ENCODE measurements around the gene CD300A. TPM values are rescaled to one million over a fixed set of nuclear protein-coding genes. Genes with fewer than 3 reads are reported as not detected.

Gene CD300A
- total RNA-seq, 4 donors from 2014 or later = 0.88 to 19.6 (median 2.8) TPM

- TF ChIP-seq POLR2A (IDR thresholded peaks at IDR 0.05) (no peak), CTCF (IDR thresholded peaks at IDR 0.05) (no peak)
- H3K27me3 ChIP-seq = peaks cover 0 to 82% (median 0%) of the 10 kb centered on the region in 4 donors
- H3K4me3 ChIP-seq = no peak overlapping the region
- H3K36me3 ChIP-seq = no peaks in the 10 kb centered on the region
- WGBS, 2 donors = 78 to 92% methylated on average over 2 to 7 of the region's 9 CpGs
- H3K27ac ChIP-seq = no peak overlapping the region
- H3K9me3 ChIP-seq = peaks cover 0 to 11% (median 9%) of the 10 kb centered on the region in 3 donors
- H3K4me1 ChIP-seq = no peaks in the 10 kb centered on the region
- intact Hi-C loops (cut with DNase I) = no loop called here
- DNase-seq = no peak
Observed at GRCh38 chr17:74474043-74474792, 7.8 kb downstream of the CD300A start.

- intact Hi-C loops (cut with DNase I) = no loop called here
- no peak overlapping the region for H3K27ac ChIP-seq
- no peaks in the 10 kb centered on the region for H3K36me3 ChIP-seq
- peaks cover 0 to 11% (median 9%) of the 10 kb centered on the region in 3 donors for H3K9me3 ChIP-seq
- no peak for DNase-seq
- TF ChIP-seq CTCF (IDR thresholded peaks at IDR 0.05) = no peak
- TF ChIP-seq POLR2A (IDR thresholded peaks at IDR 0.05) = no peak
- peaks cover 0 to 72% (median 0%) of the 10 kb centered on the region in 4 donors for H3K27me3 ChIP-seq
- H3K4me3 ChIP-seq = no peak overlapping the region
- 74 to 80% methylated on average over 4 of the region's 4 CpGs for WGBS, 2 donors
- H3K4me1 ChIP-seq = peaks cover 0 to 3% (median 0%) of the 10 kb centered on the region in 3 donors
Observed at GRCh38 chr17:74475189-74475588, 8.8 kb downstream of the CD300A start.

- no peak for DNase-seq
- H3K4me1 ChIP-seq = peaks cover 0 to 3% (median 0%) of the 10 kb centered on the region in 3 donors
- intact Hi-C loops (cut with DNase I) = no loop called here
- 81% methylated on average over 3 of the region's 4 CpGs; no CpG with 5 or more reads in 1 of the 2 donors for WGBS, 2 donors
- H3K36me3 ChIP-seq = no peaks in the 10 kb centered on the region
- H3K27me3 ChIP-seq = peaks cover 0 to 71% (median 0%) of the 10 kb centered on the region in 4 donors
- no peak overlapping the region for H3K4me3 ChIP-seq
- TF ChIP-seq CTCF (IDR thresholded peaks at IDR 0.05) = no peak
- TF ChIP-seq POLR2A (IDR thresholded peaks at IDR 0.05) = no peak
- no peak overlapping the region for H3K27ac ChIP-seq
- H3K9me3 ChIP-seq = peaks cover 0 to 11% (median 9%) of the 10 kb centered on the region in 3 donors
Observed at GRCh38 chr17:74477411-74477810, 11.0 kb downstream of the CD300A start.

GRCh38 chr17:74478420-74479100 is 12.1 kb downstream of the CD300A start:
- Histone ChIP-seq H3K27me3 (peaks cover 0 to 70% (median 0%) of the 10 kb centered on the region in 4 donors), H3K27ac (peak overlapping the region in 2 of 4 donors; percentile 2 to 65), H3K4me1 (peaks cover 0 to 3% (median 0%) of the 10 kb centered on the region in 3 donors), H3K9me3 (peaks cover 0 to 11% (median 9%) of the 10 kb centered on the region in 3 donors), H3K4me3 (no peak overlapping the region), H3K36me3 (no peaks in the 10 kb centered on the region)
- intact Hi-C loops (cut with DNase I) = no loop called here
- WGBS, 2 donors = 30 to 47% methylated on average over 5 to 6 of the region's 6 CpGs
- TF ChIP-seq CTCF (IDR thresholded peaks at IDR 0.05) = no peak
- TF ChIP-seq POLR2A (IDR thresholded peaks at IDR 0.05) = no peak
- DNase-seq = no peak

- WGBS, 2 donors = 43 to 47% methylated on average over 1 to 3 of the region's 8 CpGs
- intact Hi-C loops (cut with DNase I) = no loop called here
- peaks cover 0 to 3% (median 0%) of the 10 kb centered on the region in 3 donors for H3K4me1 ChIP-seq
- peaks cover 0 to 9% (median 9%) of the 10 kb centered on the region in 3 donors for H3K9me3 ChIP-seq
- no peaks in the 10 kb centered on the region for H3K36me3 ChIP-seq
- no peak overlapping the region for H3K27ac ChIP-seq
- H3K27me3 ChIP-seq = peaks cover 0 to 66% (median 0%) of the 10 kb centered on the region in 4 donors
- no peak overlapping the region for H3K4me3 ChIP-seq
- no peak for DNase-seq
- no peak for TF ChIP-seq POLR2A (IDR thresholded peaks at IDR 0.05)
- TF ChIP-seq CTCF (IDR thresholded peaks at IDR 0.05) = no peak
Observed at GRCh38 chr17:74480290-74480689, 13.9 kb downstream of the CD300A start.

Data from esophagus squamous epithelium (tissue), 5 donors.